ENCODE results near the gene KIF3C. TPM values are rescaled to one million over a fixed set of nuclear protein-coding genes. Genes with fewer than 3 reads are reported as not detected.

KIF3C gene
- total RNA-seq, 1 experiment from 2014 or later, result 41.4 TPM

DNA sequence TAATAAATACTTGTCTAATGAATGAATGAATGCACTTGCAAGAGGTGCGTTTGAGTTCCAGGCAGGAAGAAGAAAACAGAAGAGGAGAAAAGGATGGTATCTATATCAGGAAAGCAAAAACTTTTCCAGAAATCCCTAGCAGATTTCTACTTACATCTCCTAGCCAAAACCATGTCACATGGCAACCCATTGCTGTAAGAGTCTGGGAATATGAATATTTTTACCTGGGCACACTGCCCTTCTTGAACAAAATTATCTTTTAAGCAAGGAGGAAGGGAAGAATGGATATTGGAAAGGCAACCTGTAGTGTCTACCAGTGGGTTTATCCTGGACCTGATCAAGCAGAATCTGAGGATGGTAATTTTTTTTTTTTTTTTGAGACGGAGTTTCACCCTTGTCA, 59.8 kb downstream of the KIF3C start:
- Histone ChIP-seq H2BK20ac (ENCODE audit: low read depth, low read length, poor library complexity, severe bottlenecking) (no peak overlapping the region), H3K23me2 (ENCODE audit: insufficient read length, low read depth, low read length, poor library complexity, severe bottlenecking) (no peaks in the 10 kb centered on the region), H3K4me2 (ENCODE audit: insufficient read depth, insufficient read length, low read length) (no peak overlapping the region), H4K91ac (ENCODE audit: insufficient read length, low read depth, low read length) (no peak overlapping the region), H3K18ac (ENCODE audit: insufficient read length, low read depth, low read length) (no peak overlapping the region), H4K5ac (ENCODE audit: insufficient read length, low read depth, low read length) (no peak overlapping the region), H3K4ac (ENCODE audit: low read depth, low read length) (no peak overlapping the region), H3K14ac (ENCODE audit: insufficient read depth, low read length) (no peak overlapping the region), H2BK5ac (ENCODE audit: insufficient read length, low read length) (no peak overlapping the region), H3K27me3 (ENCODE audit: insufficient read depth, low read length) (no peaks in the 10 kb centered on the region), H3T11ph (ENCODE audit: low read length) (no peak overlapping the region), H2BK12ac (ENCODE audit: insufficient read length, low read depth, low read length) (no peak overlapping the region), H3K79me1 (ENCODE audit: insufficient read depth, low read depth, low read length, poor library complexity, severe bottlenecking) (no peaks in the 10 kb centered on the region), H3K9ac (ENCODE audit: extremely low read depth, insufficient read length, low read length) (no peak overlapping the region), H2BK15ac (ENCODE audit: low read depth, low read length) (no peak overlapping the region), H4K8ac (replicated peaks; ENCODE audit: insufficient read length, low read depth, low read length) (no peak overlapping the region), H2BK120ac (ENCODE audit: low read depth, low read length, poor library complexity, severe bottlenecking) (no peak overlapping the region), H3K9me3 (ENCODE audit: control insufficient read depth, low read depth, low read length) (no peaks in the 10 kb centered on the region), H3K23ac (ENCODE audit: insufficient read length, low read depth, low read length) (no peak overlapping the region), H3K27ac (ENCODE audit: insufficient read length, low read depth, low read length) (no peak overlapping the region), H2AFZ (ENCODE audit: low read length) (no peak overlapping the region), H3K56ac (ENCODE audit: insufficient read length, low read depth, low read length) (no peak overlapping the region), H2AK5ac (ENCODE audit: insufficient read length, low read length) (no peak overlapping the region), H4K20me1 (ENCODE audit: control insufficient read depth, insufficient read depth, insufficient read length) (no peaks in the 10 kb centered on the region), H3K79me2 (ENCODE audit: insufficient read depth, low read length) (no peaks in the 10 kb centered on the region), H3K4me1 (ENCODE audit: insufficient read depth, low read length) (no peaks in the 10 kb centered on the region)
- H3K4me1 Mint-ChIP-seq, result peaks cover 2 to 4% of the 10 kb centered on the region in 2 experiments; a peak in 3 of 4 replicates
- H3K4me3 Mint-ChIP-seq, result no peak overlapping the region
- no peaks in the 10 kb centered on the region for H3K27me3 Mint-ChIP-seq (ENCODE audit: low read depth)
- no CpG with 5 or more reads among the region's 2 CpGs for WGBS (ENCODE audit: extremely low coverage, insufficient read length, low lambda C conversion rate)
- H3K36me3 Mint-ChIP-seq (ENCODE audit: insufficient read depth in 1 of 3, low read depth in 3 of 3), result peaks cover 5 to 14% (median 12%) of the 10 kb centered on the region in 3 experiments; a peak in 6 of 7 replicates
- TF ChIP-seq, protein P1, sequence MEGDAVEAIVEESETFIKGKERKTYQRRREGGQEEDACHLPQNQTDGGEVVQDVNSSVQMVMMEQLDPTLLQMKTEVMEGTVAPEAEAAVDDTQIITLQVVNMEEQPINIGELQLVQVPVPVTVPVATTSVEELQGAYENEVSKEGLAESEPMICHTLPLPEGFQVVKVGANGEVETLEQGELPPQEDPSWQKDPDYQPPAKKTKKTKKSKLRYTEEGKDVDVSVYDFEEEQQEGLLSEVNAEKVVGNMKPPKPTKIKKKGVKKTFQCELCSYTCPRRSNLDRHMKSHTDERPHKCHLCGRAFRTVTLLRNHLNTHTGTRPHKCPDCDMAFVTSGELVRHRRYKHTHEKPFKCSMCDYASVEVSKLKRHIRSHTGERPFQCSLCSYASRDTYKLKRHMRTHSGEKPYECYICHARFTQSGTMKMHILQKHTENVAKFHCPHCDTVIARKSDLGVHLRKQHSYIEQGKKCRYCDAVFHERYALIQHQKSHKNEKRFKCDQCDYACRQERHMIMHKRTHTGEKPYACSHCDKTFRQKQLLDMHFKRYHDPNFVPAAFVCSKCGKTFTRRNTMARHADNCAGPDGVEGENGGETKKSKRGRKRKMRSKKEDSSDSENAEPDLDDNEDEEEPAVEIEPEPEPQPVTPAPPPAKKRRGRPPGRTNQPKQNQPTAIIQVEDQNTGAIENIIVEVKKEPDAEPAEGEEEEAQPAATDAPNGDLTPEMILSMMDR (conservative IDR thresholded peaks at IDR 0.05), result no peak
- DNase-seq, result no peak
- no peak overlapping the region for H3K27ac Mint-ChIP-seq
- H3K9me3 Mint-ChIP-seq, result no peaks in the 10 kb centered on the region
